ENCODE data around the gene SUSD2.
"Not testable (repeated sequence)": the region's sequence is repeated elsewhere in the genome, so short reads cannot be mapped to it uniquely, and the experiment has no call there.

Gene SUSD2, protein sequence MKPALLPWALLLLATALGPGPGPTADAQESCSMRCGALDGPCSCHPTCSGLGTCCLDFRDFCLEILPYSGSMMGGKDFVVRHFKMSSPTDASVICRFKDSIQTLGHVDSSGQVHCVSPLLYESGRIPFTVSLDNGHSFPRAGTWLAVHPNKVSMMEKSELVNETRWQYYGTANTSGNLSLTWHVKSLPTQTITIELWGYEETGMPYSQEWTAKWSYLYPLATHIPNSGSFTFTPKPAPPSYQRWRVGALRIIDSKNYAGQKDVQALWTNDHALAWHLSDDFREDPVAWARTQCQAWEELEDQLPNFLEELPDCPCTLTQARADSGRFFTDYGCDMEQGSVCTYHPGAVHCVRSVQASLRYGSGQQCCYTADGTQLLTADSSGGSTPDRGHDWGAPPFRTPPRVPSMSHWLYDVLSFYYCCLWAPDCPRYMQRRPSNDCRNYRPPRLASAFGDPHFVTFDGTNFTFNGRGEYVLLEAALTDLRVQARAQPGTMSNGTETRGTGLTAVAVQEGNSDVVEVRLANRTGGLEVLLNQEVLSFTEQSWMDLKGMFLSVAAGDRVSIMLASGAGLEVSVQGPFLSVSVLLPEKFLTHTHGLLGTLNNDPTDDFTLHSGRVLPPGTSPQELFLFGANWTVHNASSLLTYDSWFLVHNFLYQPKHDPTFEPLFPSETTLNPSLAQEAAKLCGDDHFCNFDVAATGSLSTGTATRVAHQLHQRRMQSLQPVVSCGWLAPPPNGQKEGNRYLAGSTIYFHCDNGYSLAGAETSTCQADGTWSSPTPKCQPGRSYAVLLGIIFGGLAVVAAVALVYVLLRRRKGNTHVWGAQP

DNA sequence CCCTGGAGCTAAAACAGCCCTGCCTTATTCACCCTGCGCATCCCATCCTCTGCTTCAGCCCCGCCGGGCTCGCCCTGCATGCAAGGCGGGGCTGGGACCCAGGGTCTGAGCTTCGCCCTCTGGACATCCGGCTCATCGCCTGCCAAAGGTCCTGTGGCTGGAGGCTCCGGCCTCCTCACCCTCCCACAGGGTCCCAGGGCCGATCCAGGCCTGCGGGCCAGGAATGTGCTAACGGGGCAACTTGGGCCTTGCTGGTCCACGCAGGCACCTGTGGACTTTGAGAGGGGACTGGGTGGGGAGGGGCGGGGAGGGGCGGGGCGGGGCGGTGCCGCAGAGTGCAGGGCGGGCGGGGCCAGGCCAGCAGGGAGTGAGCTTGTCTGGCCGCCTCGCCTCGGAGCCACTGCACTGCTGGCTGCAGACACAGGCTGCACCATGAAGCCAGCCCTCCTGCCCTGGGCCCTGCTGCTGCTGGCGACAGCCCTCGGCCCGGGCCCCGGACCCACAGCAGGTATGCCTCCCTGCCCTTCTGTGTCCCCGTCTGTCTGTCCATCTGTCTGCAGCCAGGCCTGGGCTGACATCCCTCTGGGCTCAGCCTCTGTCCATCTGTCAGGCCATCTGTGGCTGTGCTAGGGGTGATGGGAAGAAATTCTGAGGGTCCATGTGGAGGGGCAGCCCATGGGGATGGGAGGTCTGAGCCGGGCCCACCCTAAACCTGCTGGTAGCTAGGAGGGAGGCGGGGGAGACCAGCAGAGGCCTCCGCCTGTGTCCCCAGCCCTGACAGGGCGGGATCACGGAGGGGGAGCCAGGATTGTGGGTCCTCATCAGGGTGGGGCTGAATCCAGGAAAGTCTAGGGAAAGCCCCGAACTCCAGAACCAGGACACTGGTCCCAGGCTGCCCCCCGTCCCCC, at the start of gene SUSD2:
SUSD2 (plus strand) TSS at position 400 of the 908 bp plus-strand sequence; CDS start at position 433, 33 bp downstream.
- H3K9ac ChIP-seq (ENCODE audit: low read depth in 1 of 2, low read length in 2 of 2): no peak within 1 kb of the TSS
- no peaks in the 10 kb centered on the region for H3K27me3 ChIP-seq (ENCODE audit: control insufficient read depth in 1 of 2, insufficient read depth in 2 of 2, low read length in 2 of 2)
- peaks cover 0 to 19% of the 10 kb centered on the region in 2 donors for H3K36me3 ChIP-seq (ENCODE audit: control insufficient read depth in 1 of 2, insufficient read depth in 2 of 2, low read length in 2 of 2)
- peaks cover 10 to 13% of the 10 kb centered on the region in 2 donors for H3K4me1 ChIP-seq (ENCODE audit: control insufficient read depth in 1 of 2, insufficient read depth in 2 of 2, low read length in 2 of 2)
- H3K4me3 ChIP-seq (ENCODE audit: low read depth in 1 of 2, low read length in 2 of 2): peak within 1 kb of the TSS; percentile 32 to 40
- H3K27ac ChIP-seq (ENCODE audit: low read depth, low read length): no peak within 1 kb of the TSS
- H3K9me3 ChIP-seq (ENCODE audit: control insufficient read depth in 1 of 2, low read length in 2 of 2): no peaks in the 10 kb centered on the region

DNA sequence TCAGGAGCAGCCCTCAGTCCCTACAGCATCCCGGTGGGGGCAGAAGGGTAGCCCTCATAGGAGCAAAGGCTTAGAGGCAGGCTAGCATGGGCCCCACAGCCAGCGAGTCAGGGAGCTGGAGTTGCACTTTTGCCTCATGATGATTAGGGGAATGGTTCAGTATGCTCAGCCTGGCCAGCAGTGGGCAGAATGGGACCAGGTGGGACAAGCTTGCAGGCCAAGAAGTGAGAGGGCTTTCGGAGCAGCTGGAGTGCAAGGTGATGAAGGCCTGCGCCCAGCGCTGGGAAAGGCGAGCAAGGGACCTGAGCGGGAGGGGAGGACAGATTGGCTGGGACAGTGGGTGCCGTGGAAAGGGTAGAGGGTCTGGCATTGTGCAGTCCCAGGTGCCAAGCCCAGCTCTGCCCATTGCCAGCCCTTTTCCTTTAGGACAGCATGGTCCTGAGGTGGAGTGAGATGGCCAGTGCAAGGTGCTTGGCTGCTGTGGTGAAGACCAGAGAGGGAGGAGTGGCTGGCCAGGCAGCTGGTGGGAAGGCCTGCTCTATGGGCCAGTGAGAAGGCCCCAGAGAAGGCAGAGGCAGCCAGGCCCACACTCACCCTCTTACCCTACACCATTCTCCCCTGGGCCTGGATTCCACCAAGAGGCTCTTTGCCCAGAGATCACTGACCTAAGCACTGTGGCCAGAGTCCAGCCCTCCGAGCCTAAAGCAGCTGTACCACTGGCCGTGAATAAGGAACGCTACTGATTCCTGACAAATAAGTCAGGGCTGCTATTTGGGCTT, 47.9 kb upstream of the SUSD2 start:
- Histone ChIP-seq H3K4me3 (ENCODE audit: low read depth in 1 of 2, low read length in 2 of 2) (no peak overlapping the region), H3K27ac (ENCODE audit: low read depth, low read length) (no peak overlapping the region), H3K27me3 (ENCODE audit: control insufficient read depth in 1 of 2, insufficient read depth in 2 of 2, low read length in 2 of 2) (no peaks in the 10 kb centered on the region), H3K9ac (ENCODE audit: low read depth in 1 of 2, low read length in 2 of 2) (no peak overlapping the region), H3K9me3 (ENCODE audit: control insufficient read depth in 1 of 2, low read length in 2 of 2) (no peaks in the 10 kb centered on the region), H3K36me3 (ENCODE audit: control insufficient read depth in 1 of 2, insufficient read depth in 2 of 2, low read length in 2 of 2) (peaks cover 14 to 67% of the 10 kb centered on the region in 2 donors), H3K4me1 (ENCODE audit: control insufficient read depth in 1 of 2, insufficient read depth in 2 of 2, low read length in 2 of 2) (peaks cover 0 to 4% of the 10 kb centered on the region in 2 donors)

DNA sequence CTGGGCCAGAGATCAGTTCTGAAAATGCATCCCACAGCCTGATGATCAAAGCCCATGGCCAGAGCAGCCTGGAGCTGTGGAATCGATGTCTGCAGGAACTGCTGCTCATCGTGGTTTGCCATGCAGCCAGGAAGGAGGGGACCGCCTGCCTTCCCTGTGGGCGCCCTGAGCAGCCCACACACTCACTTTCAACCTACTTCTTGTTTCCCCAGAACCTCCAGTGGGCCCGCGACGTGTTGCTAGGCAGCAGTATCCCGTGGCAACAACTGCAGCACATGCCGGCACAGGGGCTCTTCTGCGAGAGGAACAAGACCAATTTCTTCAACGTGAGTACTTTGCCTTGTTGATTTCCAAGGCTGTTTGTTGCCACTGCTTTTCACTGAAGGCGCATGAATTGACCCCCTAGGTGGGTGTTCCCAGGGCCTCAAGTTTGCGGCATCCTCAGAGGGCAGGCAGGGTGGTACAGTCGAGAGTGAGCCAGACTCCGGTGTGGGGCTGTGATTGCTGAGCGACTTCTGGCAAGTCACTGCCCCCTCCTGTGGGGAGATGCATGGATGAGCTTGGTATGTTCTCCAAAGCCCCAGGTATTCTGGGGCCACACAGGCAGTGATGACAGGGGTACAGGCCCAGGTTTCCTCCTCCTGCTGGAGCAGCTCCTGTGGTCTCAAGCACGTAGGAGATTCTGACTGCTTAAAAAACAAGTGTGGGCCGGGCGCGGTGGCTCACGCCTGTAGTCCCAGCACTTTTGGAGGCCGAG, 47.0 kb upstream of the SUSD2 start:
- H3K9ac ChIP-seq (ENCODE audit: low read depth in 1 of 2, low read length in 2 of 2): no peak overlapping the region
- no peak overlapping the region for H3K4me3 ChIP-seq (ENCODE audit: low read depth in 1 of 2, low read length in 2 of 2)
- peaks cover 0 to 4% of the 10 kb centered on the region in 2 donors for H3K4me1 ChIP-seq (ENCODE audit: control insufficient read depth in 1 of 2, insufficient read depth in 2 of 2, low read length in 2 of 2)
- H3K27me3 ChIP-seq (ENCODE audit: control insufficient read depth in 1 of 2, insufficient read depth in 2 of 2, low read length in 2 of 2): no peaks in the 10 kb centered on the region
- no peaks in the 10 kb centered on the region for H3K9me3 ChIP-seq (ENCODE audit: control insufficient read depth in 1 of 2, low read length in 2 of 2)
- H3K27ac ChIP-seq (ENCODE audit: low read depth, low read length): no peak overlapping the region
- peaks cover 18 to 60% of the 10 kb centered on the region in 2 donors for H3K36me3 ChIP-seq (ENCODE audit: control insufficient read depth in 1 of 2, insufficient read depth in 2 of 2, low read length in 2 of 2)

DNA sequence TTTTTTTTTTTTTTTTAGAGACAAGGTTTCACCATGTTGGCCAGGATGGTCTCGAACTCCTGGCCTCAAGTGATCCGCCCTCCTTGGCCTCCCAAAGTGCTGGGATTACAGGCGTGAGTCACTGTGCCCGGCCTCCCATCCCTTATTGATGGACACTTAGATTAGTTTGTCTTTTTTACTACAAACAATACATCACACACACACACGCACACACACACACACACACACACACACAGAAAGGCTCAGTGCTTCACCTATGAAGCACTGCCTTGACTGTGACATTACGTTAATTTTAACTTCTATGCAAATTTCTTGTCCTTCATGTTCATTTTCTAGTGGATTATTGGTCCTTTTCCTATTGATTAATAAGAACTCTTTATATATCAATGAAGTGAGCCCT, 44.8 kb upstream of the SUSD2 start:
- not testable (repeated sequence) for H3K9me3 ChIP-seq (ENCODE audit: control insufficient read depth in 1 of 2, low read length in 2 of 2); H3K27ac ChIP-seq (ENCODE audit: low read depth, low read length); H3K4me3 ChIP-seq (ENCODE audit: low read depth in 1 of 2, low read length in 2 of 2); H3K9ac ChIP-seq (ENCODE audit: low read depth in 1 of 2, low read length in 2 of 2); H3K27me3 ChIP-seq (ENCODE audit: control insufficient read depth in 1 of 2, insufficient read depth in 2 of 2, low read length in 2 of 2)
- Histone ChIP-seq H3K36me3 (ENCODE audit: control insufficient read depth in 1 of 2, insufficient read depth in 2 of 2, low read length in 2 of 2) (peaks cover 15 to 53% of the 10 kb centered on the region in 2 donors), H3K4me1 (ENCODE audit: control insufficient read depth in 1 of 2, insufficient read depth in 2 of 2, low read length in 2 of 2) (peaks cover under 1 to 21% of the 10 kb centered on the region in 2 donors)

DNA sequence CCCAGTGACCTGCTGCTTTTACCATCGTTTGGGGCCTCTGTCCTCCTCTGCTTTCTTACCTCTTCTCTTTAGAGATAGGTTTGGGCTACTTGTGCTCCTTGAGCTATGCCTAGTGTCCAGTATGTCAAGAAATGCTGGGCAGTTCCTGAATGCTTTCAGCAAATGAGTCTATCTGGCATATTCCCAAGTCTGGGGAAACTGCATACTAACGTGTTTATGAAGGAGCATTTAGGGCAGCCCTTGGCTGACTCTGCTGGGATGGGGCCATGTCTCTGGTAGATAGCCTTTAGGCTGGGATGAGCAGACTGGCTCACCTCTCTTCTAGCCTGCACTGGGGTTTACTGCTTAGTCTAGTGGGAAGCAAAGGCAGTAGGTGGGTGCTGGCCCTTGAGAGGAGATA, 43.7 kb upstream of the SUSD2 start:
- Histone ChIP-seq H3K27ac (ENCODE audit: low read depth, low read length) (no peak overlapping the region), H3K9me3 (ENCODE audit: control insufficient read depth in 1 of 2, low read length in 2 of 2) (no peaks in the 10 kb centered on the region), H3K27me3 (ENCODE audit: control insufficient read depth in 1 of 2, insufficient read depth in 2 of 2, low read length in 2 of 2) (no peaks in the 10 kb centered on the region), H3K4me1 (ENCODE audit: control insufficient read depth in 1 of 2, insufficient read depth in 2 of 2, low read length in 2 of 2) (peaks cover 8 to 31% of the 10 kb centered on the region in 2 donors), H3K36me3 (ENCODE audit: control insufficient read depth in 1 of 2, insufficient read depth in 2 of 2, low read length in 2 of 2) (peaks cover 18 to 64% of the 10 kb centered on the region in 2 donors), H3K9ac (ENCODE audit: low read depth in 1 of 2, low read length in 2 of 2) (no peak overlapping the region), H3K4me3 (ENCODE audit: low read depth in 1 of 2, low read length in 2 of 2) (no peak overlapping the region)

DNA sequence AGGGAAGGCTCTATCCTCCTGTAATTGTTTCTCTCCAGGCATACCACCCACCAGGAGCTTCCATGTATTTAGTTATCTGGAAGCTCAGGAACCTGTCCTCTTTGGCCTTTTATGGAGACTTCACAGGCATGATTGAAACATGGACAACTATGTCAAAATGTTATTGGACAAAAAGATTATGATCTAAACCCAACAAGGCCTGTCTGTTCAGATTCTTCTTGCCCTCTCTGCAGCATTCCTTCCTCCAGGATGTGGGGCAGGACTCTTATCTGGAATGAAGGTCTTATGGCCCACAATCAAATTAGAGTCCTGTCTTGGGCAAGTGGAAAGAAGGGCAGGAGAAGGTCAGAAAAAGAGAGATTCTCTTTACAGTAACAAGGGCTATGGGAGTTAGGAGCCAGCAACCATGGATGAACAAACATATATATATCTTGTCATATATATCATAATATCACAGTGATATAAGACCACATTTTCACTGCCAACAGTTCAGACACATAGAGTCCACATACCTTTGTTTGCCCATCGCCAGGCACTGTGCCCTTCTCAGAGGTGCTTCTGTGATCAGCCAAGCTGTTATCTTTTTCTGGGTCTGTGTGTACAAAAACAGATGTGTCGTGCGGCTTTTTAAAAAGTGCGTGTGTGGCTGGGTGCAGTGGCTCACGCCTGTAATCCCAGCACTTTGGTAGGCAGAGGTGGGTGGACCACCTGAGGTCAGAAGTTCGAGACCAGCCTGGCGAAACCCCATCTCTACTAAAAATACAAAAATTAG, 42.5 kb upstream of the SUSD2 start:
- H3K9ac ChIP-seq (ENCODE audit: low read depth in 1 of 2, low read length in 2 of 2): no peak overlapping the region
- H3K9me3 ChIP-seq (ENCODE audit: control insufficient read depth in 1 of 2, low read length in 2 of 2): no peaks in the 10 kb centered on the region
- no peak overlapping the region for H3K27ac ChIP-seq (ENCODE audit: low read depth, low read length)
- H3K36me3 ChIP-seq (ENCODE audit: control insufficient read depth in 1 of 2, insufficient read depth in 2 of 2, low read length in 2 of 2): peaks cover 19 to 63% of the 10 kb centered on the region in 2 donors
- no peak overlapping the region for H3K4me3 ChIP-seq (ENCODE audit: low read depth in 1 of 2, low read length in 2 of 2)
- peaks cover 12 to 31% of the 10 kb centered on the region in 2 donors for H3K4me1 ChIP-seq (ENCODE audit: control insufficient read depth in 1 of 2, insufficient read depth in 2 of 2, low read length in 2 of 2)
- H3K27me3 ChIP-seq (ENCODE audit: control insufficient read depth in 1 of 2, insufficient read depth in 2 of 2, low read length in 2 of 2): no peaks in the 10 kb centered on the region

DNA sequence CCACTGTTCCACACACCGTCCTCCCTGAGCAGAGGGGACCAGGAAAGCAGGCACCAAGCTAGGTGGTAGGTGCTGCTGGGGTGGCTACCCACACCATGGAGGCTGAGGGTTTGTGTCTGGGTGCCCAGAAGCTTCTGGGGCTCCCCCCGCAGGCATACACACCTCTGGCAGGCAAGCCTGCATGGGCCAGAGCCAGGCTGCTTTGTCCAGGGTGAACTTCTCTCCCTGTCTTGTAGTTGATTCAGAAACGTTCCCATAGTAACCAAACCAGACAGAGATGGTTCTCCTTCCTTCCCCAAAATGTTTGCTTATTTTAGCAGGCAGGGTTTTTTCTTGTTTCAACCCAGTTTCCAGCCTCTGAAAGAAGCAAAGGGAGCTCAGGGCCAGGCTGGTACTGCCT, 40.9 kb upstream of the SUSD2 start:
- no peak overlapping the region for H3K27ac ChIP-seq (ENCODE audit: low read depth, low read length)
- H3K36me3 ChIP-seq (ENCODE audit: control insufficient read depth in 1 of 2, insufficient read depth in 2 of 2, low read length in 2 of 2): peaks cover 18 to 58% of the 10 kb centered on the region in 2 donors
- H3K27me3 ChIP-seq (ENCODE audit: control insufficient read depth in 1 of 2, insufficient read depth in 2 of 2, low read length in 2 of 2): no peaks in the 10 kb centered on the region
- peaks cover 24 to 41% of the 10 kb centered on the region in 2 donors for H3K4me1 ChIP-seq (ENCODE audit: control insufficient read depth in 1 of 2, insufficient read depth in 2 of 2, low read length in 2 of 2)
- no peak overlapping the region for H3K9ac ChIP-seq (ENCODE audit: low read depth in 1 of 2, low read length in 2 of 2)
- no peaks in the 10 kb centered on the region for H3K9me3 ChIP-seq (ENCODE audit: control insufficient read depth in 1 of 2, low read length in 2 of 2)
- H3K4me3 ChIP-seq (ENCODE audit: low read depth in 1 of 2, low read length in 2 of 2): no peak overlapping the region

DNA sequence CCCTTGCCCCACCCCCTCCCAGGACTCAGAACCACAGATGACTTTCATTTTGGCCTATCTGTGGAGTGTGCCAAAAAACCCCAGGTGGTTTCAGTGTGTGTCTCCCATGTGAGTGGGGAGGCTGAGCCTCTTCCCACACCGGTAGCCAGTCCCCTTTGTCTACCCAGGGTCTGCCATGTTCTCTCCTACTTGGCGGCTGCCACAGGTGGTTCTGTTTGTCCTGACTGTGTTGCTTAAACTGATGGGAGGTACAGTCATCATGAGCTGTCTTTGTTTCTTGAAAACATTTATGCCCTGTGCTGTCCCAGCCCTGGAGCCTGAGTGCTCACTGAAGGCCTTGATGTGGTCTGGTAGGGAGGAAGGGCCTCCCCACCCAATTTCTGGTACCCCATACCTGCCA, 39.7 kb upstream of the SUSD2 start:
- H3K4me1 ChIP-seq (ENCODE audit: control insufficient read depth in 1 of 2, insufficient read depth in 2 of 2, low read length in 2 of 2): peaks cover 37 to 53% of the 10 kb centered on the region in 2 donors
- no peak overlapping the region for H3K4me3 ChIP-seq (ENCODE audit: low read depth in 1 of 2, low read length in 2 of 2)
- no peaks in the 10 kb centered on the region for H3K27me3 ChIP-seq (ENCODE audit: control insufficient read depth in 1 of 2, insufficient read depth in 2 of 2, low read length in 2 of 2)
- no peak overlapping the region for H3K27ac ChIP-seq (ENCODE audit: low read depth, low read length)
- peaks cover 18 to 56% of the 10 kb centered on the region in 2 donors for H3K36me3 ChIP-seq (ENCODE audit: control insufficient read depth in 1 of 2, insufficient read depth in 2 of 2, low read length in 2 of 2)
- no peaks in the 10 kb centered on the region for H3K9me3 ChIP-seq (ENCODE audit: control insufficient read depth in 1 of 2, low read length in 2 of 2)
- no peak overlapping the region for H3K9ac ChIP-seq (ENCODE audit: low read depth in 1 of 2, low read length in 2 of 2)

All from duodenal mucosa (tissue), 2 donors.